Fibroblast of pulmonary artery (primary cell): Measurements from ENCODE around the gene SORCS2.

ENCODE experiments used
- DNase-seq: peaks from one replicate; pipeline ENCODE4 v3.0.0-alpha.2; 2010; ENCODE audit warnings: low read depth
- H3K4me3 ChIP-seq: replicated peaks from 2 replicates; pipeline ENCODE4 v1.5.1; 2011; ENCODE audit warnings: low read depth, mild to moderate bottlenecking, control low read depth, low read length, moderate library complexity
- CTCF ChIP-seq: IDR thresholded peaks from 2 replicates; pipeline ENCODE4 v1.5.1; 2011; ENCODE audit warnings: mild to moderate bottlenecking, control low read depth, low read length, inconsistent platforms; ENCODE audit errors: missing control alignments

The SORCS2 gene

GRCh38 chr4:7268941-7269340, 76.6 kb downstream of the SORCS2 start:
- TF ChIP-seq CTCF, result no peak
- DNase-seq, result no peak
- H3K4me3 ChIP-seq, result no peak overlapping the region

GRCh38 chr4:7270121-7270520, 77.8 kb downstream of the SORCS2 start:
- no peak overlapping the region for H3K4me3 ChIP-seq
- TF ChIP-seq CTCF, result no peak
- DNase-seq, result no peak

- no peak for TF ChIP-seq CTCF
- H3K4me3 ChIP-seq, result no peak overlapping the region
- DNase-seq, result no peak
These were observed 80.1 kb downstream of the SORCS2 start for GRCh38 chr4:7272404-7272803.

GRCh38 chr4:7273738-7274297, 81.5 kb downstream of the SORCS2 start:
- no peak for DNase-seq
- no peak for TF ChIP-seq CTCF

GRCh38 chr4:7275067-7275466, 82.7 kb downstream of the SORCS2 start:
- TF ChIP-seq CTCF, result no peak
- H3K4me3 ChIP-seq, result no peak overlapping the region
- no peak for DNase-seq

More at GRCh38 chr4:7273738-7274297, 81.5 kb downstream of the SORCS2 start:
- H3K4me3 ChIP-seq, result no peak overlapping the region

GRCh38 chr4:7275490-7276154, 83.3 kb downstream of the SORCS2 start:
- DNase-seq, result no peak
- H3K4me3 ChIP-seq, result no peak overlapping the region
- no peak for TF ChIP-seq CTCF

GRCh38 chr4:7276515-7276914, 84.2 kb downstream of the SORCS2 start:
- DNase-seq, result no peak
- no peak overlapping the region for H3K4me3 ChIP-seq
- TF ChIP-seq CTCF, result no peak
